HepG2 (cell line): Measurements from ENCODE around the gene ZFYVE21. TPM values are rescaled to one million over a fixed set of nuclear protein-coding genes. Genes with fewer than 3 reads are reported as not detected.

Experiments used
- ATAC-seq: fragments of 200-7000 bp; cut with Tn5 transposase; 3 replicates; pipeline ENCODE4 v1.9.1; 2020; ENCODE audit warnings: mild to moderate bottlenecking, moderate library complexity
- BruUV-seq: library from RNA; stranded (reverse); fragments of 400-500 nt; replicated peaks from 2 replicates; lab custom pipeline; 2021; lab: Mats Ljungman, UMichigan
- CTCF ChIA-PET: fragments of 300-600 bp; formaldehyde crosslinking; extraction: SDS; loops from one replicate; lab custom pipeline; 2021; ENCODE audit warnings: low total read pairs, inconsistent platforms, low intra/inter-chr PET ratio; lab: Yijun Ruan, JAX
- POLR2A ChIA-PET: fragments of 350-600 bp; sonication (Branson Sonifier 250); formaldehyde crosslinking; loops from one replicate; lab custom pipeline; 2020; ENCODE audit warnings: antibody characterized with exemption, inconsistent platforms; lab: Yijun Ruan, JAX
- DNase-seq: peaks from one replicate; pipeline ENCODE4 v3.0.0-alpha.2; 2015; ENCODE audit warnings: low spot score
- FAIRE-seq: peaks from 3 replicates; lab custom pipeline; 2011; peaks lifted over from hg19 to GRCh38; lab: Jason Lieb, UNC
- H2AFZ ChIP-seq: one replicate; pipeline ENCODE4 v1.6.1; 2011; ENCODE audit warnings: low read length, inconsistent platforms
- H3K27ac ChIP-seq: fragments of 300-600 bp; 3 replicates; pipeline ENCODE4 v1.8.0; 2011; ENCODE audit warnings: mixed run types, mild to moderate bottlenecking, mixed read lengths, low read length, inconsistent platforms; ENCODE audit not compliant: insufficient read depth; ENCODE audit errors: extremely low read length
- H3K27me3 ChIP-seq, 2 experiments: fragments of 200-600 bp in 1 of 2; 2 replicates in 1 of 2; 3 replicates in 1 of 2; pipeline versions ENCODE4 v1.6.0 to v1.8.0; 2011; ENCODE audit warnings: low read length in 2 of 2, mild to moderate bottlenecking in 2 of 2, moderate library complexity in 2 of 2, inconsistent platforms in 1 of 2; ENCODE audit not compliant: insufficient read depth in 2 of 2, control insufficient read depth in 1 of 2
- H3K36me3 ChIP-seq, 2 experiments: fragments of 200-600 bp in 1 of 2; replicated peaks in 1 of 2; 2 replicates in 1 of 2; 3 replicates in 1 of 2; pipeline versions ENCODE4 v1.5.1 to v1.8.0; 2011; ENCODE audit warnings: low read length in 2 of 2, inconsistent platforms in 1 of 2; ENCODE audit not compliant: insufficient read depth in 2 of 2, control insufficient read depth in 1 of 2
- H3K4me1 ChIP-seq: 2 replicates; pipeline ENCODE4 v1.5.1; 2012; ENCODE audit warnings: low read length, inconsistent platforms; ENCODE audit not compliant: insufficient read depth
- H3K4me2 ChIP-seq: 2 replicates; pipeline ENCODE4 v1.6.0; 2011; ENCODE audit warnings: low read depth, low read length, inconsistent platforms
- H3K4me3 ChIP-seq, 3 experiments: fragments of 200-600 bp in 1 of 3; sonication (generic), shearing (Covaris generic) in 1 of 3; replicated peaks in 1 of 3; 2 replicates each; pipeline ENCODE4 v1.5.1; 2011 to 2016; ENCODE audit warnings: low read length in 3 of 3, inconsistent platforms in 2 of 3, low read depth in 2 of 3, mild to moderate bottlenecking in 2 of 3, control low read depth in 1 of 3, mixed read lengths in 1 of 3; ENCODE audit not compliant: insufficient read depth in 1 of 3
- H3K79me2 ChIP-seq: one replicate; pipeline ENCODE4 v1.6.1; 2011; ENCODE audit warnings: low read length, inconsistent platforms; ENCODE audit not compliant: insufficient read depth
- H3K9ac ChIP-seq: 2 replicates; pipeline ENCODE4 v1.6.0; 2011; ENCODE audit warnings: mild to moderate bottlenecking, low read depth, low read length, inconsistent platforms; ENCODE audit not compliant: insufficient read depth
- H3K9me3 ChIP-seq: 2 replicates; pipeline ENCODE4 v1.5.1; 2012; ENCODE audit warnings: mild to moderate bottlenecking, low read length
- H4K20me1 ChIP-seq: 2 replicates; pipeline ENCODE4 v1.6.0; 2011; ENCODE audit warnings: inconsistent platforms, mild to moderate bottlenecking, low read length, moderate library complexity; ENCODE audit not compliant: insufficient read depth
- MZF1 ChIP-seq: sonication (generic); formaldehyde crosslinking; IDR thresholded peaks from 2 replicates; pipeline ENCODE4 v1.8.1; 2023; ENCODE audit warnings: mild to moderate bottlenecking, missing genetic modification reagents, borderline replicate concordance
- NFE2L2 ChIP-seq: fragments of 150-350 bp; IDR thresholded peaks from 2 replicates; pipeline ENCODE4 v1.6.1; 2014; ENCODE audit warnings: low read length
- RFXAP ChIP-seq: sonication (generic); formaldehyde crosslinking; IDR thresholded peaks from 2 replicates; pipeline ENCODE4 v1.4.0; 2020; ENCODE audit warnings: missing genetic modification reagents, borderline replicate concordance
- TMF1 ChIP-seq: sonication (generic); formaldehyde crosslinking; IDR thresholded peaks from 2 replicates; pipeline ENCODE4 v1.8.1; 2022; ENCODE audit warnings: low read depth, missing genetic modification reagents
- ZBTB33 ChIP-seq: sonication (generic); formaldehyde crosslinking; IDR thresholded peaks from 2 replicates; pipeline ENCODE4 v1.4.0; 2020; ENCODE audit warnings: missing genetic modification reagents
- ZNF549 ChIP-seq: sonication (generic); formaldehyde crosslinking; IDR thresholded peaks from 2 replicates; pipeline ENCODE4 v1.5.0; 2020; ENCODE audit warnings: missing genetic modification reagents
- WGBS: methylation state at CpG from one replicate; pipeline ENCODE4 v1.1.6; 2017; ENCODE audit warnings: low lambda C conversion rate; 5-methylcytosine and 5-hydroxymethylcytosine counted together
- in situ Hi-C: cut with HindIII; loops from 2 replicates; pipeline ENCODE4 v1.10.0; 2017; ENCODE audit warnings: low pct_unique_long_range_greater_than_20kb; ENCODE audit not compliant: extremely low pct_ligation_motif_present
- intact Hi-C: fragments of 100-400 bp; cut with micrococcal nuclease; formaldehyde crosslinking; loops from one replicate; pipeline ENCODE4 v1.10.0; 2022; ENCODE audit not compliant: unreplicated experiment
- polyA plus RNA-seq, 8 experiments: library from polyadenylated mRNA; depleted of rRNA in 3 of 8; stranded (reverse) in 7 of 8; unstranded in 1 of 8; fragments of >200 nt; fragmentation: Illumina TruSeq in 4 of 8; extraction: Trizol in 4 of 8; gene quantifications; 2 replicates each; pipeline versions ENCODE4 v1.2.1 to v1.2.3, GENCODE V29; 2011 to 2016; ENCODE audit warnings: low read depth in 4 of 8, missing spikeins in 1 of 8, mixed read lengths in 1 of 8; ENCODE audit not compliant: insufficient read depth in 1 of 8
- total RNA-seq, 5 experiments: library from RNA; depleted of rRNA; stranded (reverse); fragments of >200 nt; fragmentation: Illumina TruSeq; extraction: Trizol; gene quantifications; 2 replicates each; pipeline ENCODE4 v1.2.3, GENCODE V29; 2016; ENCODE audit warnings: low read depth in 1 of 5
- TF ChIP-seq, protein P1 (sequence below): sonication (generic); formaldehyde crosslinking; IDR thresholded peaks from 2 replicates; pipeline ENCODE4 v1.5.1; 2020; ENCODE audit warnings: mild to moderate bottlenecking, moderate library complexity, missing genetic modification reagents

ZFYVE21 gene
- total and polyA plus RNA-seq, 2 of the 13 experiments (the other 11 are each of a cell fraction or from before 2014, with no cell fraction given): 34.3 to 34.4 TPM

DNA sequence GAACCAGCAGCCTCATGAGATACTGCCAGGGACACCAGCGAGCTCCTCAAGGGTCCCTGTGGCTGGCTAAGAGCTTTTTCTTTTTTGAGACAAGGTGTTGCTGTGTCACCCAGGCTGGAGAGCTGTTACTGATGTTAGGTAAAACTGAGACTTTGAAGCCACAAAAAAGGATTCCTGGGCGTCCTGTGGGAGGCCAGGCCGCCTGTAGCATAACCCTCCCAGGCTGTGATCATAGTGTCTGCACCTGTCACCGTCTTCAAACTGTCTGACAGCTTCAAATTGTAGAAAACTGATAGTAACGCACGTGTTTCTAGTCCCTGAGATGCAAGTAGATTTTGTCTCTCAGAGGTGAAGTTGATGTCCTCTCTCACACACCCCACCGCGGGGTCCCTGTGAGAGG, 4.1 kb downstream of the ZFYVE21 start (continued):
- TF ChIP-seq ZNF549 (no peak), TMF1 (CRISPR knock-in tag) (no peak), NFE2L2 (no peak), MZF1 (CRISPR knock-in tag) (no peak)
- TF ChIP-seq, protein P1, sequence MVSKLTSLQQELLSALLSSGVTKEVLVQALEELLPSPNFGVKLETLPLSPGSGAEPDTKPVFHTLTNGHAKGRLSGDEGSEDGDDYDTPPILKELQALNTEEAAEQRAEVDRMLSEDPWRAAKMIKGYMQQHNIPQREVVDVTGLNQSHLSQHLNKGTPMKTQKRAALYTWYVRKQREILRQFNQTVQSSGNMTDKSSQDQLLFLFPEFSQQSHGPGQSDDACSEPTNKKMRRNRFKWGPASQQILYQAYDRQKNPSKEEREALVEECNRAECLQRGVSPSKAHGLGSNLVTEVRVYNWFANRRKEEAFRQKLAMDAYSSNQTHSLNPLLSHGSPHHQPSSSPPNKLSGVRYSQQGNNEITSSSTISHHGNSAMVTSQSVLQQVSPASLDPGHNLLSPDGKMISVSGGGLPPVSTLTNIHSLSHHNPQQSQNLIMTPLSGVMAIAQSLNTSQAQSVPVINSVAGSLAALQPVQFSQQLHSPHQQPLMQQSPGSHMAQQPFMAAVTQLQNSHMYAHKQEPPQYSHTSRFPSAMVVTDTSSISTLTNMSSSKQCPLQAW (CRISPR knock-in tag): no peak

GRCh38 chr14:103721334-103722120, 5.9 kb downstream of the ZFYVE21 start:
- no peaks in the 10 kb centered on the region for H3K27me3 ChIP-seq
- no peak overlapping the region for H2AFZ ChIP-seq
- no peaks in the 10 kb centered on the region for H3K9me3 ChIP-seq
- no peak overlapping the region for H3K9ac ChIP-seq
- WGBS: 97% methylated on average over 21 of the region's 26 CpGs
- no peak overlapping the region for H3K27ac ChIP-seq
- in situ Hi-C loops (no loop called here), intact Hi-C loops (no loop called here)
- DNase-seq: no peak
- BruUV-seq: no TSS peak
- peaks cover 80% of the 10 kb centered on the region for H3K79me2 ChIP-seq
- POLR2A ChIA-PET: no interaction called here
- ATAC-seq: no peak
- TF ChIP-seq RFXAP (CRISPR knock-in tag) (no peak), ZBTB33 (CRISPR knock-in tag) (peak; percentile 86)
- no peak for FAIRE-seq
- peaks cover 3 to 16% of the 10 kb centered on the region in 2 experiments; a peak in 3 of 5 replicates for H3K36me3 ChIP-seq
- H3K4me2 ChIP-seq: no peak overlapping the region
- H4K20me1 ChIP-seq: no peaks in the 10 kb centered on the region; the same call in 1 of the 2 replicates
- H3K4me1 ChIP-seq: peaks cover 19% of the 10 kb centered on the region
- H3K4me3 ChIP-seq: no peak overlapping the region
- CTCF ChIA-PET: no interaction called here
